ENCODE measurements around the gene CRYBG1.
"Not testable (repeated sequence)": the region's sequence is repeated elsewhere in the genome, so short reads cannot be mapped to it uniquely, and the experiment has no call there.

CRYBG1 gene

DNA sequence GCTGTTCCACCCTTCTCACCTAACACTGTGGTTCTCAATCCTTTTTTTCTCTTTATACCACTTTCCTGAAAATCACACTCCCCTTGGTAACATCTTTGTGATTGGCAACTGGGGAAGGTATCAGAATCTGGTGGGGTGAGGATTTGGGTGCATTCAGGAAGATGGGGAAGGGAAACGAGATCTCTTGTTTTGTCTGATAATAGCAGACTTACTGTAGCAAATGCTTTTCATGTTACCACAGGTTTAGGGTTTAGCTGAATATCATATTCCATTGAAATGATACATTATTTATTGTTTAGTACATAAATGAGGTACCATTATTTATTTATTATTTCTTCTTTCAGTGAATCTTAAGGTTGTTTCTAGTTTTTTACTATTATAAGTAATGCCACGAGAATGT is 168.0 kb downstream of the CRYBG1 start:
- no peak for DNase-seq

DNA sequence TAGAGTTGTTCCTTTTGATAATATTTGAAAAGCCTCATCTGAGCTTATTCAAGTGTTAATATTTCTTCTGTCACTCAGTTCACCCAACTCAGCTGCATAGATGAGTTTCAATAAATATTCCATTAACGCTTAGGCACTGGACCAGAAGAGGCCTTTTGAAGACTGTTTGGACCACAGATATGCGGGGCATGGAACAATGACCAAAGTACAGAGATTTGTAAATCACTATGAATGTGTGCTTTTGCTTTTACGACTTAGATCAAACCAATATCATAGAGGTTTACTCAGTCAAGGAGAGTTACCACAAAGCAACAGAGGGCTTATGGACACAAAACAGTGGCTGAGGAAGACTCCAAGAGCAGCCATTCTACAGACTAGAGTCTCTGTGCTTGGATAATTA is 168.9 kb downstream of the CRYBG1 start:
- no peak for DNase-seq

DNA sequence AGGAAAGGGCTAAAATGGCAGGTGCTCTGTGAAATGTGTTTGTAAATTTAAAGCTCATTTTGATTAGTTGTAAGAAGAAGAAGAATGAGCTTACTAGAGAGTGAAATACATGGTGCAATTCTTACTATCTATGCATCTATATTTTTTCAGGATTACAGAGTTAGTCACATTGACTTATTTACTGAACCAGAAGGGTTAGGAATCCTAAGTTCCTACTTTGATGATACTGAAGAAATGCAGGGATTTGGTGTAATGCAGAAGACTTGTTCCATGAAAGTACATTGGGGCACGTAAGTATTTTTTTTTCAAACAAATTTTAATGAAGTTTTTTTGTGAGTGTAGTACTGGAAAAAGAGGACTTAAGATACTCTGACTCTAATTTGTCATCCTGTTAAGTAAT is 169.5 kb downstream of the CRYBG1 start:
- DNase-seq = no peak

DNA sequence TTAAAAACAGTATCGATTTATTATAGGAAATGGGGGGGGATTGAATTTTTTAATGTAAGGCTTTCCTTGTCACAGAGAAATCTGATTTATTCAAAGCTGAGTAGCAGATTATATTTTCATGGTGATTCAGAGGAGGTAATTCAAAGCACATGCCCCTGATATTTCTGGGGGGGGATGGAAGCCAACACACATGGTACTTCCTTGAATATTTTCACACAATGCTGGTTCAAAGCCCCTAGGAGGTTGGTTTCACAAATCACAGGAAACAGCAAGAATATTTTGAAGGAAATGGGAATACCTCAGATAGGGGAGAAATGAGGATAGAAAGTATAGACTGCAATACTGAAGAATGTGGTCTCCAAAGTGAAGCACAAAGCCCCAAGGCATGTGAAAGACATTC is 170.0 kb downstream of the CRYBG1 start:
- DNase-seq = no peak

DNA sequence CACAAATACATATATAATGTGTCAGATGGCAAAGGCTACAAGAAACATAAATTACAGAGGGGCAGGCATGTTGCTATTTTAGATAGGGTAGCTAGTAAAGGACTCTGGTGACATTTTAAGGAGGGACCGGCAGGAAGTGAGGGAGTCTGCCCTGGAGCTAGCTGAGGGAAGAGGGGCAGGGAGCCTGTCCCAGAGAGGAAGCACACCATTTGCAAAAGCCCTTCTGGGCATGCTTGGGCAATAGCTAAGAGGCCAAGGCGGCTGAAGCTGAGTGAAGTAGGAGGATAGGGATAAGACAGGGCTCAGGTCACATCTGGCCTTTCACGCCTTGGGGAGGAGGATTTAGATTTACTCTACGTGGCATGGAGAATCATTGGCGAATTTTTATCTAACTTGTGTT is 172.5 kb downstream of the CRYBG1 start:
- no peak for DNase-seq

DNA sequence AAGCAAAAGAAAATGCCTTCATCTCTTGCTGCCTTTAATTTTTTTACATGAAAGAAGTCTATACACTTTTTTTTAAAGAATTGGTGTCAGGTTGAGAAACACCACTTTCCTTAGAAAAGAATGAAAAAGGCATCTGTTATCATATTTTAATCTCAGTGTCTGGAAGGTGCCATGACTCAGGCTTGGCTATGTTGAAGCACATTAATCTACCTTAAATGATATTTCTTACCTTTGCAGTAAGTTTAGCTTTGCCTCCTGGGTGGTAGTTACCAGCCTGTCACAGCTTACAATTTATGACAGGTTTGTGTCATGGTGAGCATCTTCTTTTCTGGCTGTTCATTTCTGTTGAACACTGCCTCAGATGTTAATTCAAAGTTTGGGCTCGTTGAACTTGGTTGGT is 173.5 kb downstream of the CRYBG1 start:
- DNase-seq = no peak

DNA sequence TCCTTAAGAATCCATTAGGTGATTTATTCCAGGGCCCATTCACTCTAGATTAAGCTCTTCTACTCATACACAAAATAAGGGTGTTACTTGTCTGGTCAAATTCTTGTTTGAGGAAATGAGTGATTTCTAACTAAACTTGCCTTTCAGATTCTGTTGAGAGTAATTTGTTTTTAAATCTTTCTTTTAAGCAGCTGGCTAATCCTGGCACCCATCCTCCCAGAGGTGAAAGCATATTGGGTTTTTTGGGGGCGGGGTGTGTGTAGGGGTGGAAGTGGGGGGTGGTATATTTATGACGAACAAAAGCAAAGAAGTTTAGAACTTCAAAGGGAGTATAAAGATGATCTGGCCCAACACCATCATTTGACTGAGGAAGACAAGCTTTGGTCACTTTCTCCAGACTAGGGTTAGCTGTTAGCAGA is 174.1 kb downstream of the CRYBG1 start:
- DNase-seq = peak; percentile 65 to 69

DNA sequence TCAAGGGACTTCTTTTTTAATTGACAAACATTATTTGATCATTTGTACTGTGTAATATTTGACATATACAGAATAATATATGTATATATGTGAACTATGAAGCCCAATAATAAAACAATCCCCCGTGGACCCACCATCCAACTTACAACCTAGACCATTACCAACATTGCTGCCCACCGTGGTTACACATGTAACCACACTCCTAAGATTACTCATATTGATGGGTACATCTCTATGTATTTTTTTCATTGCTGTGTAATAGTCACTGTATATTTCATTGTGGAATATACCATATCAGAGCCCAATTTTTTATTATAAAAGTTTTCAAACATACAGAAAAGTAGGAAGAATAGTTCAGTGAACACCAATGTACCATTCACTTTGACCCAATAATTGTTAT is 174.5 kb downstream of the CRYBG1 start:
- DNase-seq = no peak

DNA sequence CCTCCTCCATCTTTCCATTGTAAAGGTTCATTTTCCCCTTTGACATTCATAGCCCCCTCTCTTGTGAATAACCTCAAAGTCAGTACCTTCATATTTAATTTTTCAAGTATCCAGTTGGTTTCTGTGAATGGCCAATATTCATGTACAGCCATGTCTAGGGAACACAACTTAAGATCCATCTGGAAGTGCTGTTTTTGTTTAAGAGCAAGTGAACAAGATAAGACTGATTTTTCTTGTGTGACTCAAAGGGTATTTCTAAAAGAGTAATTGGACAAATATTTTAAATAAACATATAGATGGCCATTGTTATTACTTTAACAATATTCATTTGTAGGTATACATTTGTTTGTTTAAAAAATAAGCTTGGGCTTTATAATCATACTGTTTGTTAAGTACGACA is 175.8 kb downstream of the CRYBG1 start:
- no peak for DNase-seq

DNA sequence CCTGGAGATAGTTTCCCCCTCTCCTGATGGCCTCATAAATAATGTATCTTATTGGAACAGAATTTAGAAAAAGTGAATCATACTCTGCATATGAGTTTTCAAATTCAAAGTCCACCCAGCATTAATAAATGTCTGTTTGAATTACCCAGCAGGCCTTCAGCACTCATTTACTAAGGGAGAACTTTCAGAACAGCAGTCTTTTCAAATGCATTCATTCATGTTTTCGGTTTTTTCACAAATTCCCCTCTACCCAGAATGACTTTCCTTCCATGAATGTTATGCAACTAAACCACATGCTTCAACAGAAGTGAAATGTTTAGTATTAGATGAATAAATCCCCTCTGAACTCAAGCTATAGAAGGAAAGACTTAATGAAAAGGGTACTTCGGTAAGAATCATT is 176.3 kb downstream of the CRYBG1 start:
- DNase-seq = no peak

DNA sequence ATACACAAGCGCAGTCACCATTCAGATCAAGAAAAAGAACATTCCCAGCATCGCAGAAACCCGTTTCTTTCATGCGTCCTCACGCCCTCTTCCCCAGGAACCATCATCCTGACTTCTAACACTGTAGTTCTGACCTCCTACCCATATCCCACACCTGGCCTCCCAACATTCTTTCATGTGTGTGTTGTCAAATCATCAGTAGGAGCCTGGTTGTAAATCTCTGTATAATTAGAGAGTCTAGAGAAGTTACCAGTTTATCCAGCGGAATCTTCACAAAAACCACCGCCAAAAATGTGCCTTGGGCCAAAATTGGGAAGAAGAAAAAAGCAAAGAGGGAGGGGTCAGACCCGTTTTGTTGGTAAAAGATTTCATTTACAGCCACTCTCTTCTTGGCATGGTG is 177.1 kb downstream of the CRYBG1 start:
- no peak for DNase-seq

DNA sequence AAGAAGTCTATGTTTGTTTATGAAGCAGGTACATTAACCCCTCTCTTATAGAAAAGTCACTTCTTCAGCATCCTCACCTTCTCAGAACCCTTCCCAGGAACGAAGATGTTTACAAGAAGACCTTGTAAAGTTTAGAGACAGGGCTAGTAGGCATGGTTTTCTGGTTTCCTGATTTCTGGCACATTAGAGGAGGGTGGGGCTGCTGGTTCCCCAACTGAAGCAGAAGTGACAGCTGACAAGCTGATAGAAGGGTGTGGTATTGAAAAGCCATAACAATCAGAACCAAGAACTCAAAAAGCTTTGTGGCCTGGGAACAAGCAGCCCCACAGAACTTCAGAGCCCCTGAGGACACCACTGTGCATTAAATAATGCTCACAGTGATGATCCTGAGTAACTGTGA is 177.6 kb downstream of the CRYBG1 start:
- no peak for DNase-seq

DNA sequence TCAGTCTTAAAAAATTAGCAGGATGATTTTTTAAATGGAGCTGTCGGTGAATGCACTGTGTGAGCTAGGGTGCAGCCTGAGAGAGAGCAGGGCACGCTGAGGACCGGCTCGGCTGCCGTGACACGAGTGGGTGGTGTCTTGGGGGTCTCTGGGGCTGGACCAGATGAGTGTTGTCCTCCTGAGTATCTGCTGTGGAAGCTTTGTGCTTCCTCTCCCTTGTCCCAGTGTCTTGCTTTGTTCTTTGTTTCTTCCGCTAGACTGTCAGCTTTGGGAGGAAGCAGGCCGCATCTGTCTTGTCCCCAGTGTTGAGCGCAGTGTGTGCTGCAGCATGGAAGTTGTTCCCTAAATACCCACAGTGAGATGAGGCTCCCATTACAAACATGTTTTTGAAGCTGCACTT is 179.4 kb downstream of the CRYBG1 start:
- DNase-seq = no peak

DNA sequence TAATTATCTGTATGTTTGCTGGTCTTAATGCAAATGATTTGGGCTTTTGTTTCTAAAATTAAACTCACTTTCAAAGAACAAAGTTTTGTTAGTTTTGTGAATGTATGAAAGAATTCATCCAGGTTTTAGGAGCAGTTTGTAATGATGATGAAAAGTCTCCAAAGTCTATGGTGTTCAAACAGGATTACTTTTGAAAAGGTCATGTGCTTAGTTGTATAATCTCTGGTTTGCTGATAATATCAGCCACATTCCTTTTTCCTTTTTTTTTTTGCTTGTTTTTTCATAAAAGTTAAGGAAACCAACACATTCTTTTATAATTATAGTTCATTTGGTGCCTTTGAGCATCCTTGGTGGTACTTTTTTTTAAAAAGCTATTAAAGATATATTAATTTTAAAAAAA is 179.9 kb downstream of the CRYBG1 start:
- no peak for DNase-seq

DNA sequence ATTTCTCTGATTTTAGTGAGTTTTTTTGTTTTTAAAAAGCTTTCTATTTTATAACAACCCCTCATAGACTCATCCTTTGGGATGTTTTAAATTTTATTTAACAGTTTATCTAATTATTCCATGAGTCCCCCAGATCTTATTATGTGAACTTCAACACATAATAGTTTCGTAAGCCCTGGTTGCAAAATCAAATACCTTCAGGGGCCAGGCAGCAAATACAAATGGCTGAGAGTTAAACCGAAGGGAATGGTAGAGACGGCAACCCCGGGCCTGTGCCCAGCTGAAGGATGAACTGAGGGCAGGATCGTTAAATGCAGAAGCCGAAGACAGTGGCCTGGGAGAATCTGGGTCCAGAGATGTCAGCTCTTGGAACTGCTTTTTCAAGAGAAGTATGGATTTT is 180.4 kb downstream of the CRYBG1 start:
- no peak for DNase-seq

DNA sequence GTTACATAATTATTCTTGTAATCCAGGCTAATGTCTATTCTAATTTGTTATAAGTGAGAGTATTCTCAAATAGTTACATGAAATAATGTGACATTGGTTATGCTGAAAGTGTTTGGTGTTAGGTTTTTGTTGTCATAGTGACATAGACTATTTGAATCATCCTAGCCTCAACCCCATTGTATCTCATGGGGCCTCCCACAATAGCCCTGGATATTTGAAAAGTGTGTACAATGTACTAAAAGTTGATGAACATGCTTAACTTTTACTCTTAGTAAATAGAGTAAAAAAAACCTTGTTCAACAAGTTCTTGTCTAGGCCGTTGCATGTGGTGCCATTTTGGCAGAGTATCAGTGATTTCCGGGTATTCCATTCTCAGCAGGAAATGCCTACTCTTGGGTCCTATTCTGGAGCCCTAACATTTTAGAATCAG is 185.8 kb downstream of the CRYBG1 start:
- no peak for DNase-seq

DNA sequence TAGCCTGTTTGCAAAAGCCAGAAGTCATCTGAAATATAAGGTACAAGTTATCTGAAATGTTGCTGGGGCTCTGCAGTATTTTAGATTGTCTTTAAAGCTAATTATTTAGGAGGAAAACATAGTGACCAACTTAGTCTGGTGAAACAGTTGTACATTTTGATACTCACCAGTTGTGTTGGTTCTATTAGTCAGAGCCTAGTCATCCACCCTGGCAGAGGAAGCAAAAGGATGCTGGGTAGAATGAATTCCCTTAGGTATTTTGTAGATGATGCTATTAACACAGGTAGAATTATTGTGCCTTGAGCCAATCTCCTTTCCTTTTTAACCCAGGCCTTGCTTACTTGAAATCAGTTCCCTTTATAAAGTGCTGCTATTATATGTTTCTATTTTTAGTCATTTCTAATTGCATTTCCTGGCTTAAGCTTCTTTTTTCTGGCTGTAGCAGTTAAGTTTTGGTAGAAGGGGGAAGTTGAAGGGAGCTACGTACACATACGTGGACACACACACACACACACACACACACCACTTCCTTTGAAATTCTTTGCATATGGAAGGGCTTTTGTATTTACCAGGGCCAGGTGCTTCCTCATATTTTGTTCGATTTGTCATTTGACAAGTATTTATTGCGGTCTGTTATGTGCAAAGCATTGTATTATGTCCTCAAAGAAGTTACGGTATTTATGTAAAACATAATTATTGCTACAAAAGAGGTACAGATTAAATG is 186.3 kb downstream of the CRYBG1 start:
- no peak for DNase-seq

DNA sequence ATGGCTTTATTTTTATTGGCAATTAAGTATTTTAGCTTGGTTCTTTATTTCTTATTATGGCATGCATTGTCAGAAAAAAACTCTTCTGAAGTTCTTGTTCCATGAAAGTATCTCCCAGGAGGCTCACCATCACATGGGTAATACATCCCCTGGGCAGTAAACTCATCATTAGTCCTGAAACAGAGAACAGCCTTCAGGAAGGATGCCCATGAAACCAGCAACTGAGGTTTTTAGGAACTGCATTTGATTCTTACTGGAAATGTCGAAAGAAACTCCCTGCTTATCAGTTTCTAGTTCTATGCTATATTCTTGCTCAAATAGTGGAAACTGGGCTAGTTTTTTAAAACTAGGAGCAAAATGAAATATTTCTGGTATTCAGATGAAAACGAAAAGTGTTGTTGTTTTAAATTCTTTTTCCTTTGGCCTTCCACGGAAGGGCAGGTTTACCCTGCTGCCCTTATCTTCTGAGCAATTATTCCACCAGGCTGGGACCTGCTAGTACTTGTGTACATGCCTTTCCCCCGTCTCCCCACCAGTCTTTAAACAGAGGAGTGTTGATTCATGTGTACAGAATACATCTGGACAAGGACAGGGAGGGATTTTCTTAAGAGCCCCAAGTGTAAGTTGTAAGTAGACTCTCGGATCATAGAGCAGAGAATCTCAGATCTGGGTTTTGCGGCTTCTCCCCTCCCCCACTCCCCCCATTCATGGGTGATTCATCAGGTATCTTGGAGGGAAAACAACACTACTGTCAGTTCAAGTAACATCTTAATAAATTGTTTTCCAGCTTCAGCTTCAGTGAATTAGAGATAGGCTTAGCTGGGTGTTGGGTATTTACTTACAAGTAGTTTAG is 187.3 kb downstream of the CRYBG1 start:
- peak; percentile 11 to 19 for DNase-seq

DNA sequence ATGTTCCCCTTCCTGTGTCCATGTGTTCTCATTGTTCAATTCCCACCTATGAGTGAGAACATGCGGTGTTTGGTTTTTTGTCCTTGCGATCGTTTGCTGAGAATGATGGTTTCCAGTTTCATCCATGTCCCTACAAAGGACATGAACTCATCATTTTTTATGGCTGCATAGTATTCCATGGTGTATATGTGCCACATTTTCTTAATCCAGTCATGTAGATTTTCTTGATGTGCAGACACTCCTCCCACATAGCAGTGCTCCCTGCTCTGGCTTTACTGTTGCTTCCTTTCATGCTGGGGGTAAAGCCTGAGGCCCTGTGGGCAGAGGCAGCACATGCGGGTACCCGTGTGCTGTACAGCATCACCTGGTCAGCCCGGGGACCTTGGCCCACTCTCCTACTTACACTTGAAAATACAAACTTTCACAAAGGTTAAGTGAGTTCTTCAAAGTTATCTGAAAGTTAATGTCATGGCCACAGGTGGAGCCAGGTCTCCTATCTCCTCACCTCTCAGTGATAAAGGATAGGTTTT is 188.5 kb downstream of the CRYBG1 start:
- DNase-seq = not testable (repeated sequence)

DNA sequence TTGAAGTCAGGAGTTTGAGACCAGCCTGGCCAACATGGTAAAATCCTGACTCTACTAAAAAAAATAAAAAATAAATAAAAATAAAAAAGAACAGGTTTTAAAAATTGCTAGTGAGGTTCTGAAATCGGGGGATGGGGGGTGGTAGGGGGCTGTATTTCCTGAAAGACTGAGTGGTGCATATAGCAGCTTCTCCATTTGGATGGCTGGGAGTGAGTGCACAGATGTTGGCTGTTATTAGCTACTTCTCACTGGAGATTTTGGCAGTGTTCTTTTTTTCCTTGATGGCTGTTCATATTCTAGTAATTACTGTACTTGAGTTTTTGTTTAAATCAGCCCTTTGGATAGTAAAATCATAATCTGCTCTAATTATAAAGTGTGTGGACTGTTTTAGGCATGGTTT is 189.0 kb downstream of the CRYBG1 start:
- no peak for DNase-seq

DNA sequence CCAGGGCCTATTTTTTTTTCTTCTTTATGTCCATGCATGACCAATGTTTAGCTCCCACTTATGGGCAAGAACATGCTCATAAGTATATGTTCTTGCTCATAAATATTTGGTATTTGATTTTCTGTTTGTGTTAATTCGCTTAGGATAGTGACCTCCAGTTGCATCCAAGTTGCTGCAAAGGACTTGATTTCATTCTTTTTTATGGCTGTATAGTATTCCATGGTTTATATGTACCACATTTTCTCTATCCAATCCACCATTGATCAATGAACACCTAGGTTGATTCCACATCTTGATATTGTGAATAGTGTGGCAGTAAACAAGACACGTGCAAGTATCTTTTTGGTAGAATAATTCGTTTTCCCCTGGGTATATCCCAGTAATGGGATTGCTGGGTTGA is 190.6 kb downstream of the CRYBG1 start:
- DNase-seq = no peak

DNA sequence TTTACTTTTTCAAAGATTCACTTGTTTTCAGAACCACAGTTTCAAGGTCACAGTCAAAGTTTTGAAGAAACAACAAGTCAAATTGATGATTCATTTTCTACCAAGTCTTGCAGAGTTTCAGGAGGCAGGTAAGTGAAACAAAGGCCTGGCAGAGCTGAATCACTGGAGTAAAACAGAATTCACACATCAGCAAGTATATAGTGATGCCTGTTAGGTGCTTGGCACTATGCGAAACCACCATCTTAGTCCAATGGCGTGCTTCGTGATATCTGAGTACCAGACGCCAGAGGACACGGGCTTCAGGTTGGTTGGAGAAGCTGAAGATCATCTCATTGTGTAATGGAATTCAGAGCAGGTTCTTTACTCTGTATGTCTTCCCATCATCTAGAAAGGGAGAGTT is 192.9 kb downstream of the CRYBG1 start:
- DNase-seq = no peak

DNA sequence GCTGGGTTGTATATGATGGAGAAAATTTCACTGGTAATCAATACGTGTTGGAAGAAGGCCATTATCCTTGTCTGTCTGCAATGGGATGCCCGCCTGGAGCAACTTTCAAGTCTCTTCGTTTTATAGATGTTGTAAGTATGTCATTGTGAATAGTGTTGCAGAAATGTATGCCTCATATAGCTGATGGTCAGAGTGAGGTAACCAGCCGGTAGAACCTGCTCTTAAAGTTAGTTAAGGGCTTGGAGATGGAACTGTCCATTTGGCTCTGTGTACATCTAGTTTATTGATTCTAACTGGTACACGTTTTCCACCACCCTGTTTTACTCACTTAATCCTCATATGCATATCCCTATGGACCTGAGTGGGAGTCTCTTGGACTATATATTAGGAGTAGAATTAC is 195.2 kb downstream of the CRYBG1 start:
- DNase-seq = no peak

DNA sequence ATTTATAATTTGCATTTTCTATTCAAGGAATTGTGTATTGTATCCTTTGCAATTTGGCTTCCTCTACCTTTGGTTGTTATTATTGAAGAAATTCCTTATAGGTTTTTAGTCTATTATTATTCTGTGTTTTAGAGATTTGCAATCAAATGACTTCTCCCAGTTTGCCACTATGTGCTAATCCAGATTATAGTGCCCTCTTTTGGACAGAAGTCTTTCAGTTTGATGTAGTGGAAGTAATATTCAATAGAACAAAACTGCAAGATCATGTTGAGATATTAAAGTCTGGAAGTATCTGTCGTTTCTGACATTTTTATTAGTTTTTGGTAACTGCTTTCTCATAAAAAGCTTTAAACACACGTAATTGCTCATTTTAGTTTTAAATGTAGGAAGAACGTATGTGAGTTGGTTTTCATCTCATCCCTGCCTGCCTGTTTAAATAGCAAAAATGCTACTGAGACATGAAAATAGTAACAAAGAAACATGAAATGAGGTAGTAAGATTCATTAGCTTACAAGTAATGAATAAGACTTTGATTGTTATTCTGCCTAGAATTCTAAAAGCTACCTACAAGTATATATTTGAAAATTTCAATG is 195.9 kb downstream of the CRYBG1 start:
- DNase-seq = no peak

Data from activated CD4-positive, alpha-beta T cell treated with anti-CD3 and anti-CD28 coated beads, Interleukin-2, amount 50 U/mL, for 4 hours (primary cell).